ENCODE results near the gene NINJ1.

The NINJ1 gene, protein sequence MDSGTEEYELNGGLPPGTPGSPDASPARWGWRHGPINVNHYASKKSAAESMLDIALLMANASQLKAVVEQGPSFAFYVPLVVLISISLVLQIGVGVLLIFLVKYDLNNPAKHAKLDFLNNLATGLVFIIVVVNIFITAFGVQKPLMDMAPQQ

DNA sequence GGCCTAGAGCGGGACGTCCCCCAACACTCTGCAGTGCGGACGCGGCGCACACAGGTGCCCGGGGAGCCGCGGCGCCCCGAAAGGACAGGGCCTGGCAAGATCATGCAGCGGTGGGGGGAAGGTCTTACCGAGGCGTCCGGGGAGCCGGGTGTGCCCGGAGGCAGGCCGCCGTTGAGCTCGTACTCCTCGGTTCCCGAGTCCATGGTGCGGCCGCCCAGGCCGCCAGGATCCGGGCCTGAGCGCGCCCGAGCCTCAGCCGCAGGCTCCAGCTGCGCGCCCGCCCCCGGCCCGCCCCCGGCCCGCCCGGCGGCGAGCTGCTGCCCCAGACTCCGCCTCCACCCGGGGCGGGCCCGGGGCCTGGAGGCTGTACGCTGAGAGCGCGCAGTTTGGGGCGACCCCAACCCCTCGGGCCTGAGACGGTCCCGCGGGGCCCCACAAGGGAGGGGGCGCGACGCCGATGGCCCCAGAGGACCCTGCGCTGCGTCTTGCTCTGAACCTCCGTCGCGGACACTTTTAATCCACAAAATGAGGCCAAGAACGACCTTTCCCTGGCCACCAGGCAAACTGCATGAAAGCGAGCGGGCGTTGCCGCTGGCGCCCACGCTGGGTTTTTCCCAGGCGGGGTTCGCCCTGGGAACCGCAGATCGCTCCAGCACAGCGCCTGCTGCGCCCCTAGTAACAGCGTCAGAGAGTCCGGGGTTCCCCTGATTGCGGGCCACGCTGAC is at the start of gene NINJ1:
NINJ1 (minus strand) TSS at position 237 of the 725 bp plus-strand sequence; CDS start at position 203, 34 bp downstream.
- DNase-seq = no peak

DNA sequence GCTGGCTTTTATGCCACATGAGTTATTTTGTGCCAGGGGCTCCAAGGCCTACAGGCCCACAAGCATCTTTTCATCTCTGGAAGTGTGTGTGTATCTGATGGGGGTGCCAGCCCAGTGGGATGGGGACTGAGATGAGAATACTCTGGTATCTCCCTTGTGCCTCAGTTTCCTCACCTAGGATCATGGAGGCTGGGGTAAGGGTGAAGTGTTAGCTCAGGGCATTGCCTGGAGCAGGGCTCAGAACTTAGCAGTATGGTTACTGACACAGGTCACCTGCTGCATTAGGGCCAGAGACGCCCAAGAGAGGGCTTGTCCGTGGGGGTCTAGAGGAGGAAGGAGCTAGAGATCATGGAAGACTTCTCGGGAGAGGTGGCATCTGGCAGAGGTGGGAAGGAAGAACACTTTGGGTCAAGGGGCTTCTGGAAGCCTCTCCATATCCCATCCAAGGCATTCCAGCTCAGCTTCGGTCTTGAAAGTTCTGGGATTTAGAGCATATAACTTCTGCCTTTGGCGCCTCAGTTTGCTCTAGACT is 49.1 kb upstream of the NINJ1 start:
- DNase-seq = no peak

DNA sequence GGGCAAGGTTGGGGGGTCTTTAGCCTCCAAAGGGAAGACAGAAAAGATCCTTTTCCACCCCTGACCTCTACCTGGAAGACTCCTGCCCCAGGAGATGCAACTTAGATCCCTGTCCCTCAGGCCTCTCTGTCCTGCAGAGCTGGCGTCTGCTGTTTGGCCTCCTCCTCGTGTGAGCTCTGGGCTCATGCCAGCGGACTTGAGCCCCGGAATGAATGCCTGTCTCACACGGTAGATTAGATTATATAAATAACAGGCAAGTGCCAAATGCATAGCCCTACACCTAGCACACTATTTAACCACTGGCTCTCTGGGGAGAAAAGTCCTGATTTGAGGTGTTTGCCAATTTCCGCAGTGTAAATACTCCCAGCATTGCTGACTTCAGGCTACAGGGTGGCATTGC is 48.5 kb upstream of the NINJ1 start:
- no peak for DNase-seq

DNA sequence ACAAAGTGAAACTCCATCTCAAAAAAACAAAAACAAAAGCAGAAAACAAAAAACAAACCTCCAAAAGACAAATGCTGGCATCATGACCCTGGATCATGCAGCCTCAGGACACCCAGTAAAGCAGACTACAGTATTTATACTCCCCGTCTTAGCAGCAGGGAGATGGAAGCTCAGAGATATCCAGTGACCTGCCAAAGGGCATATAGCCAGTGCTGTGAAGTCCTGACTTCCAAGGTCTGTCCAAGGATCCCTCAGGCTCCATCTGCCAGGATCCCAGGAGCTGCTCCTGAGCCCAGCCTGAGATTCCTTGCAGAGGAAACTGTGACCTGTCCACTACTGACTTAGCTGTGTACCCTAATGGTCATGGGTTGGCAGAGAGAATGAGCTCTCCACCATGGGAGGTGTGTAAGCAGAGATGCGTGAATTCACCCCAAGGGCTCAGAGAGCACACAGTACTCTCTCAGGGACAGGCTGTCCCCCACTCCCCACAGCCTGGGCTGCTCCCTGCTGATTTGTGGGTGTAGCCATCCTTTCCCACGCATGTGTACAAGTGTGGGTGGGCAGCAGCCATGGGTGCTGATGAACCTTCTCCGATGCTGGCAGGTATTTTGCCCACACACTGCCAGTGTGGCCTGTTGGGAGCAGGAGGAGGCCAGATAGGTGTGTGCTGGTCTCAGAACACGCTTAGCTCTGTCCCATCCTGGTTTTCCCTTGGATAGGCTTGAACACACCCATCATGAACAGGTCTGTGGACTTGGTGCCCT is 47.8 kb upstream of the NINJ1 start:
- DNase-seq = no peak

DNA sequence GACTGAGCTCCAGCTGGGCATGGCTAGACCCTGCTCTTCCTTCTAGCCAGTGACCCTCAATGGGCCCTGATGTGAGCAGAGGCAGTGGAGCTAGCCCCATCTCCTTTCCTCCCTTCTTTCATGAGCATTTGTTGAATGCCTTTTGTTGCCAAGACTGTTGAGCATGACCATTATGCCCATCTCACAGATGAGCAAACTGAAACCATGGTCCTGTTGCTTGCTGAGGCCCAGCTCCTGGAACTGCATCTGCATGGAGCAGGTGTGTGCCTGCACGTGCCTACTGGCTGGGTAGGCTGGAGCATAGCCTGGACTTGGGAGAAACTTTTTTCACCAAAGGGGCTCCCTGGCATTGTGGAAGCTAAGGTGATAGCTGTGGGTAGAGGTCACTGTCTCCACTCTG is 46.9 kb upstream of the NINJ1 start:
- DNase-seq = no peak

DNA sequence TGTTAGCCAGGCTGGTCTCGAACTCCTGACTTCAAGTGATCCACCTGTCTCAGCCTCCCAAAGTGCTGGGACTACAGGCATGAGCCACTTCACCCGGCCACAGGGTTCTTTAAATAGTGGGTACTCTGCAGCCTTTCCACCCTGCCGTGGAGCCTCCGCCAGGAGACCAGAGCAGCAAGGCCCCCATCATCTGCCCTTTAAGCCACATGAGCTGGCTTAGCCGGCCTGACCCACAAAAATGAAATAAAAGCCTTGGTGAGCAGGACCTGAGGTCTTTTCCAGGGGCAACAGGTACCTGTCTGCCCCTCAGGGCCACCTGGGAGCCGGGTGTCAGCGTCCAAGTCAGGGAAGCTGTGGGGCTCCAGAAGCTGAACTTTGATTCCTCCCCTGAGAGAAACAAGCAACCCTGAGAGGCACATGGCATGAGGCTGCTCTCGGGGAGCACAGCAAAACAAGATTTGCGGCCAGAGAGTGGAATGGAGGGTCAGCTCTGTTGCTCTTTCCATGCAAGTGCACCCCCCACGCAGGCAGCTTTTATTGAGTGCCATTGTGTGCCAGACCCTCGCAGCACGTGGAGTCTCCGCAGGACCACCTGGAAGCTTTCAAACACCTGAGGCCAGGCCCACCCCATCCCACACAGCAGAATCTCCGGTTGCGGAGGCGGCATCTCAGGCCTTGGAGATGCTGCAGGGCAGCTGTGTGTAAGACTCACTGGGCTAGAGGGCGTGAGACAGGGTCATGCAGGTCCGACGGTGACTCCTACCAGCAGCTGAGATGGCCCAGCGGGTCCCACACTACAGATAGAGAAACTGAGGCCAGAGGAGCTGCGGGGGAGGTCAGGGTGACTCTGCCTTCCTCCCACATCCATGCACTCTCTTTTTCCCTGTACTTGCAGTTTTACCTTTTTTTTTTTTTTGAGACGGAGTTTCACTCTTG is 45.1 kb upstream of the NINJ1 start:
- DNase-seq = no peak

DNA sequence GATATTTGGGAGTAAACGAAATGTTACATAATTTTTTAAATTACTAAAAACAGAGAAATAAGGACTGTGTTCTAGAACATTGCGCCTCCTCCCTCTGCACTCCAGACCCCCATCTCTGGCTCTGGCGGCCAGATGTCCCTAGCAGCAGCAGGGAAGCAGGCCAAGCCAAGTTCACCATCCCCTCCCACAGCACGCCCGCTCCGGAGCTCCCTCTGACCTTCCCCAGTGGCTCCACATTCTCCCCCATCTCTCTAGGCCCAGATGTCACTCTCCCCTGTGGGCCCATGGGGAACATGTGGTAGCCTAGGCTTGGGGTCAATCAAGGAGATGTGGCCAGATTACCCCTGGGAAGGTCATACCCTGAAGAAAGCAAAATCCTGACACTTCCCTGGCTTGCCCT is 43.6 kb upstream of the NINJ1 start:
- no peak for DNase-seq

DNA sequence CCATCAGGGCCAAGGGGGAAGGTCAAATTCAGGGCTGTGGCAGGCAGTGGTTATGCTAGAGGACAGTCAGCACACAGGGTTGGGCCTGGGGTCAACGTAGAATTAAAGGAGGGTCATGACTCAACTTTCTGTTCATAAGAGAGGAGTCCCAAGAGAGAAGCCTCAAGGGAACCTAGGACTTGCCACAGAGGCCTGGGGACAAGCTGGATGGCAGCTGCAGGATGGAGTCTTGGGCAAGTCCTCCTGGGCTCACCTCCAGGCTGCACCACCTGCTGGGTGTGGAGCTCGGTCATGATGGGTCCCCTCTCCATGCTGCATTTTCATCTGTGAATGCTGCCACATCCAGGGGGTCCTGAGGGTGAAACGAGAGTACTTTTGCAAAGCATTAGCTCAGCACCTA is 40.9 kb upstream of the NINJ1 start:
- no peak for DNase-seq

DNA sequence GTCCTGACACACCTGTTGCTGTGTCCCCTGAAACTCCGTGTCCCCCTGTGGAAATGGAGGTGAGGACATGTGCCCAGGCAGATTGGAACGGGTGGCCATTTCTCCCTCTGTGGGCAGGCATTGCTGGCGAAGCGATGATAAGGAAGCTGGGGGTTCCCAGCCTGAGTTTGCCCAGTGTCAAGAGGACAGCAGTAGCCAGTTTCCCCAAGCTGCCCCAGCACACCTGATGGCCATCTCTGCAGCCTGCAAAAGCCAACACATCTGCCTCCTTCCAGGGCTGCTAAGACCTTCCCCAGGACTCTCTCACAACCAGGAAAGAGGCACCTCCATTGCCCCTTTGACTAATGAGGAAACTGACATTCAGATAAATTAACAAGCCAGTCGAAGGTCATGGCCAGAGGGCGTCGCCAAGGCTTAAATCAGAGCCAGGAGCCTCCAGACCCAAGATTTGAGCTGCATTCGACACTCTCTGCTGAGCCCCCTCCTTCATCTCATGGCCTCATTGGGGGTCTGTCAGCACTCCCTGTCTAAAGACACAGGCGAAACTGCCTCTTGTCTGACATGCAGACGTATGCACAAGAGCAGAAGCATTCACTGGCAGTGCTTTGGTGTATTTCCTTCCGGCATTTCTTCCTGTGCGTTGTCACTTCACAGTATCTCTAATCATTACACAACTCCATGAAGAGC is 39.5 kb upstream of the NINJ1 start:
- DNase-seq = no peak

DNA sequence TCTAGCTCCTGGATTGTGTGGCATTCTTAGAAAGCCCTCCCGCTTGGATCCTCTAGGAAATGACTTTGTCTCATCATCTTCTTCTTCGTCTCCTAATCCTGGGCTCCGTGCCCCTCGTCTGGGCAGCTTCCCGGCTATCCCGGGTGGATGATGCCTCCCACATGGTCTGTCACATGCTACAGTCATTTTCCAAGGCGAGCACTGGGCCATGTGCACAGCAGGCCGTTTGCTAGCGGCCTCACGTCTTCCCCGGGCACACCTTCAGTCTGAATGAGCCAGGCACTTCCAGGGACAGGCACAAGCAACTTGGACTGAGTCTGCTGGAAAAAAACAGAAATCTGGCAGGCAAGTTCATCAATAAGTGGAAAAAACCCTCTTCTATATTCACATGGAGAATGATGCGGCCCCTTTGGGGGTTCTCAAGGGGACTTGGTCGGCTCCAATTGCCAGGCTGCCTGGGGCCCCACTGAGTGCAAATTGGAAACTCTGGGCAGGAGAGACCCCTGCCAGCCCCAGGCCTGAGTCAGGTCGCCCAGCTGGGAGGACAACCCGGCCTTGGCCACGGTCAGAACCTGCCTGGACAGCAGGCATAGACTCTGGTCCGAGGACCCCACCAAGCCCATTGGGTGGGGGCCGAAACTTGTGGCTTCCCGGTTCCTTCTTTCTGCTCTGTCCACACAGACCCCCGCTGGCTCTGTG is 38.8 kb upstream of the NINJ1 start:
- DNase-seq = no peak

DNA sequence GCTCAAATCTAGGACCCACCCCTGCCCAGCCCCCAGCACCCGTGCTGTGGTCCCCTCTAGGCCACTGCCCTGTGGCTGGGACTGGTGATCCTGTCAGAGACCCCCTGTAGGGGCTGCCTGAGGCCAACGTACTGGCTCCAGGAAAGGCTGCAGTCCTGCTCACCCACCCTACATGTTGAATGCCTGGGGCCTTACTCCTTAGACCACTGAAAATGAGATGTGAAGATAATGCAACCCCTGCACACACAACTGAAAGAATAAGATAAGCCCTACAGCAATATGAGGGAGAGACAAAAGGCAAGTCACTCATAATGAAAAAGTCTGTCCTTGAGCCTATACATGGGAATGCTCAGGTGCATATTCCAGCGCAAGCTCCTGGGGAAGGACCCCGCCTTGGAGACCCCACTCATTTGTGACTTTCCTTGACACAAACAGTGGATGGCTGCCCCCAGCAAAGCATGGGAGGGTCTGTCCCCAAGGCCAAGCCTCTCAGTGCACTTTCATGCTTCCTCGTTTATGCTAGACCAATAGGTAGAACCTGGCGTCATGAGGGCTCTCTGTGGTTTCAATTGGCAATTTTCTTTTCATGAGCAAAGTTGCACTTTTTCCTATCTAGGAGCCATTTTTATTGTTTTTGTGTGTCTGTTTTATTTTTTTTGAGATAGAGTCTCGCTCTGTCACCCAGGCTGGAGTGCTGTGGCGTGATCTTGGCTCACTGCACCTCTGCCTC is 37.4 kb upstream of the NINJ1 start:
- DNase-seq = no peak

DNA sequence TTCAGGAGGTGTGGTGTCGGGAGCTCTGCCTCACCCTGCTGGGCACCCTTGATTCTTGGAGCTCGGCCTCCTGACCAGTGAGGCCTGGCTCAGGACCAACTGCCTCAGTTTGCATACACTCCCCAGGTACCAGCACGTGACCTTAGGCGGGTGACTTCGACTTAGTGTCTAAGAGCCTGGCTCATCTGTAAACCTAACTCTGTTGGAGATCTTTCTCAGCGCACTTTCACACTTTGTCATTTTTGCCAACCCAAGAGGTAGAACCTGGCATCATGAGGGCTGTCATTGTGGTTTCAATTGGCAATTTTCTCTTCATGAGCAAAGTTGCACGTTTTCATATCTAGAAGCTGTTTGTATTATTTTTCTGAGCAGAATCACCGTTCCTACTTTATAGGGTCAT is 36.5 kb upstream of the NINJ1 start:
- DNase-seq = no peak

DNA sequence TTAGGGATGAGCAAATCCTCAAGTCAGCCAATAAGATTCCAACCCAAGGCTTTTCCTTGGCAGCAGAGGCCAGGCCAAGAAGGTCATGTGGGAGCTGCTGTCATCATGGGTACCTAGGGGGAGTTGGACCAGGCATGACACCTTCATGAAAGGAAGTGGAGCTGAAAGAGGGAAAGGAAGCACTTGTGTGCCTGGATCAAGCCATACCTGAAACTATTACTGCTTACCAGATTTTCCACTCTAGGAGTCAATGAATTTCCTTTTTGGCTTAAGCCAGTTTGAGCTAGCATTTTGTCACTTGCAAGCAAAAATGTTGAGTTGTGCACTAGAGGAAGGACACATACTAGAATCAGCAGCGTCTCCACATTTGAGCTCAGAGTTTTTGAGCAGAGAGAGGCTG is 35.4 kb upstream of the NINJ1 start:
- DNase-seq = no peak

DNA sequence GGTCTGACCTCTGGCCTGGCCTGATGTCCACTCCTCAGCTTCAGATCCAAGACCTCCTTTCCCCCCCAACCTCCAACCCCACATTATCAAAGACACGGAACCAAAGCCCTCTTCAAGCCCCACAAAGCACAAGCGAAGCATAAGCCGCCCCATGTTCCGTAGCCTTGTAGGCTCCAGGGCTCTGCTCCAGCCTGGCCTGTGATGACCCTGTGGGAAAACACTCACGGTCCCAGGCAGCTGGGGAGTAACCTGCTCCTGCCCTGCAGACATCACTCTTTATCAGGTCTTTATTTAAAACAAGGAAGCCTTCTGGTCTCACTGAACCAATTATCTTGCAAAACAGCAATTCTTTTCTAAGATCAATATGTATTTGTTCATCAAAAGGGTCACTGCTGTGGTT is 34.5 kb upstream of the NINJ1 start:
- no peak for DNase-seq

DNA sequence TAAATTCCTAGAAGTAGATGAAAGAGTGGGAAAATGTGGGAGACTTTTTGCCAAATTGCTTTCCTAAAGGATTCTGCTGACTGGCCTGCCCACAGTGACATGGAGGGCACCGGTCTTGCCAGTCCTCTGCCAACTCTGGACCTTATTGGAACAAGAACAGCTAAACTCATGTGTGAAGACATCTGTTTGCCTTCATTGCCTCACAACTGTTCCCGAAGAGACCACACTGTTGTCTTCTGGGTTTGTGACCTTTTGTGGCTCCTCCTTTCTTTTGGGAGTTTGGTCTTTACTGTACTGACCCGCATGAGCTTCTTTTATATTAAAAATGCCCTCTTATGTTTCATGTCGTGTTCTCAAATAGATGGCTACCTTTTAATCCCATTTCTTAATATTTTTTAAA is 33.8 kb upstream of the NINJ1 start:
- DNase-seq = no peak

DNA sequence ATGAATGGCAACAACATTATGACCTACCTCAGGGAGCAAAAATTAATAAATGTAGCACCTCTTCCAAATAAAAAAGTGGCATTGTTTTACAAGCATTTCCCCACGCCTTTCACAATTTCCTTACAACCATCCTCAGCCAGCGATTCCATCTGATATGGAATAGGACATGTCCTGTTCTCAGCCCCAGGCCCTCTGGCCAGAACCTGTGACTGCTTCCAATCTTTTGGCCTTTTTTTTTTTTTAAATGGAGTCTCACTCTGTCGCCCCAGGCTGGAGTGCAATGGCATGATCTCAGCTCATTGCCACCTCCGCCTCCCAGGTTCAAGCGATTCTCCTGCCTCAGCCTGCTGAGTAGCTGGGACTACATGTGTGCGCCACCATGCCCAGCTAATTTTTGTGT is 33.1 kb upstream of the NINJ1 start:
- DNase-seq = no peak

DNA sequence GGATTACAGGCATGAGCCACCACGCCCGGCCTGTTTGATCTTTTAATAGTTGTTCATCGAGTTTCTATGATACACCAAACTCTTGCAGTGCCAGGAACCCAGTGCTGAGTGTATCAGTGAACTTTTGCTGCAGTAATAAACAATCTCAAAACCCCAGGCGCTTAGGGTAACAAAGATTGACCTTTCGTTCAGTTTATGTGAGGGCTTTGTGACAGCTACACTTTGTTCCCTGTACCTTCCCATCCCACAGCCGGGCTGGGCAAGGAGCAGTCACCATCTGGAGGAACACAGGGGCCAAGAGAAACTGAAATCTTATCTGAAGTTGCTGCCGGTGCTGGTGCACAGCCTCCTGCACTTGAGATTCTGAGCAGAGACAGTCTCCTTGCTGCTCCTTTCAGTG is 32.6 kb upstream of the NINJ1 start:
- DNase-seq = no peak

DNA sequence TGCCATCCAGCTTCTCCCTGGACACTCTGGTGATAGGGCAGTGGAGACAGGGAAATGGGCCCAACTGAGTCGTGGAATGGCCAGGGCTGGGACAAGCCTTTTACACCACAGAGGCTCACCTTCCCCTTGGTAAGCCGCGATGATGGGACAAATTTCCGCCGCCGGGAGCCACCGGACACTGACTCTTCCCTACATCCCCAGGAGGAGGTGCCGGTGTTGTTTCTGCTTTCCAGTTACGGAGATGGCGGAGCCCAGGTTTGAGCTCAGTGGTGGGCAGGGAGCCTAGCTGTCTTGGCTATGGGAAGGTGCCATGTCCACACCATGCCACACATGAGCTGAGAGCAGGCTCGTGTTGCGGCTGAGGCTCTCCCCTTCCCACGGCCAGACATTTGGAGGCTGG is 30.0 kb upstream of the NINJ1 start:
- DNase-seq = no peak

DNA sequence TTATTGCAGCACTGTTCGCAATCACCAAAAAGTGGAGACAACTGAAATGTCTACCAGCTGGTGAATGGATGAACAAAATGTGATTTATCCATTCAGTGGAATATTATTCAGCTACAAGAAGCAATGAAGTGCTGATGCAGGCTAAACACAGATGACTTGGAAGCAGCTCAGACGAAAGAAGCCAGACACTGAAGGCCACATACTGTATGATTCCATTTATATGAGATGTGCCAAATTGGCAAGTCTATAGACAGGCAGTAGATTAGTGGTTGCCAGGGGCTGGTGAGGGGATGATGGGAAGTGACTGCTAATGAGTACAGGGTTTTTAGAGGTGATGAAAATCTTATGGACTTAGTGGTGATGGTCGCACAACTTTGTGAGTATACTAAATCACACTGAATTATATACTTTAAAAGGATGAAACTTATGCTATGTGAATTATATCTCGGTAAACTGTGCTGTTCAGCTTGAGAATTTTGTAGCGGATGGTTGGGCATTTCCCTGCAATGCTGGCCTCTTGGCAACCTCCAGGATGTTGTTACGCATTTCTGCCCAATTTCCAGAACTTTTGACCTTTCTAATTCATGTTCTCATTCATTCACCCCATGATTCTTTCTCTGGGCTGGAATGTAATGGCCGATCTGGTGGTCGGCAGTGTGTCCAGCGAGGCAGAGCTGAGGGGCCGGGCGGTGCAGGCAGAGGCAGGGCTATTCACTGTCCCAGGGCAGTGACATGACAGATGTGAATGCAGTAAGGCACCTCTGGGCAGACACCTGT is 27.9 kb upstream of the NINJ1 start:
- DNase-seq = no peak
